ENCODE measurements around the gene JMJD4.
A peak's percentile ranks its signal among the peaks of the same experiment; 100 is the strongest.

JMJD4 gene
- 11.1 to 21.2 (median 20.1) reads per million in 4 donors for total RNA-seq

DNA sequence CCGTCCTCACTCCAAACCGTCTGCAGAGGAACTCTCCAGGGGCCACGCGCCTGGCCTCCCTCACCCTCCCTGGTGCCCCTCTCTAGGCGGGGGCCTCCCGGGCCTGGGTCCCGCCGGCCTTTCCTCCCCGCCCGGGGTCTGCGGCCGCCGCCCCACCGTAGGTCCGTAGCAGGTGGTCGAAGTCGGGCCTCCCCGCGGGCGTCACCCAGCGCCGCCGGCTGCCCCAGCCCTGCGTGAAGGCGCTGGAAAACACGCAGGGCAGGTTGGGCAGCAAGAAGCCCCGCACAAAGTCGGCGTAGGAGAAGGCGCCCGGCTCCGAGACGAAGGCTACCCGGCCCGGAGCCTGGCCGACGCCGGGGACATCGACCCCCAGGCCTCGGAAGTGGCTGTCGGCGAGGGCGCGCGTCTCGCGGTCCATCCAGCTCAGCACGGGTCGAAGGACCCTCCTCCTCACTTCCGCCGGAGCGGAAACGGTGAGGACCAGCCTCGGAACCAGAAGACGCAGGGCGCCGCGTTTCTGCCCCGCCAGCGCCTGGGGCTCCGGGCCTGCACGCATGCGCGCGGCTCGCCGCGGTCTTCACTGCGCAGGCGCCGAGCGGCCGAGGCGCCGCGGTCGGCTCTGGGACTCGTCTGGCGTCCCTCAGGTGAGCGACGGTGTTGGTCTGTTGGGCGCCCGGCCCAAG lies at the start of gene JMJD4, which contains the start of gene SNAP47:
Gene JMJD4 (minus strand): TSS at position 447 of the 683 bp plus-strand sequence. CDS start 29 bp downstream, at position 418.
Gene SNAP47 (plus strand): TSS at position 580 of the 683 bp plus-strand sequence. CDS start 12,302 bp downstream, outside the sequence.
- DNase-seq: peak; percentile 84 to 93 (median 87)

GRCh38 chr1:227782226-227782625 lies 47.1 kb upstream of the JMJD4 start:
- no peak for DNase-seq

DNA sequence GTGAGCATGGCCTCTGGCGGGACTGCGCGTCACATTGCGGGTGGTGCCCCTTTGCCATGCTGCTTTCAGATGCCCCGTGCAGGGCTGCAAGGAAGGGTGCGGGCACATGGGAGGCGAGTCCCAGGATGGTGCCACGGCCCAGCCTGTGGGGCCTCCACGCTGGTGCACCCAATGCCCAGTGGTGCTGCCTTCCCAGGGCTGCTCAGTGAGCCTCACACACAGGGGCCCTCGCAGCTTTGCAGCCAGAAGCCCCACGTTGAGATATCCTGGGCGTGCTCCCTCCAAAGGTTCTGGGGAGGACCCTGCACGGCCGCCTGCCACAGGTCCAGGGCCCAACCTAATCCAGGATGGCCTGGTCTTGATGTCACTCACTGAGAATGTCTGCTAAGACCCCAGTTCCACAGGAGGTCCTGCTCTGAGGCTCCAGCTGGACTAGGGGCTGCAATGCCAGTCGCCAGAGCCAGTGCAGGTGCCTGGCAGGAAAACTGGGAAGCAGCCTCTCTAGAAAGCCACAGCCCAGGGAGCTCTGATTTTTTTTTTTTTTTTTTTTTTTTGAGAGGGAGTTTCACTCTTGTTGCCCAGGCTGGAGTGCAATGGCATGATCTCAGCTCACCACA lies 46.3 kb upstream of the JMJD4 start:
- DNase-seq: peak in 1 of 5 donors; percentile 10

DNA sequence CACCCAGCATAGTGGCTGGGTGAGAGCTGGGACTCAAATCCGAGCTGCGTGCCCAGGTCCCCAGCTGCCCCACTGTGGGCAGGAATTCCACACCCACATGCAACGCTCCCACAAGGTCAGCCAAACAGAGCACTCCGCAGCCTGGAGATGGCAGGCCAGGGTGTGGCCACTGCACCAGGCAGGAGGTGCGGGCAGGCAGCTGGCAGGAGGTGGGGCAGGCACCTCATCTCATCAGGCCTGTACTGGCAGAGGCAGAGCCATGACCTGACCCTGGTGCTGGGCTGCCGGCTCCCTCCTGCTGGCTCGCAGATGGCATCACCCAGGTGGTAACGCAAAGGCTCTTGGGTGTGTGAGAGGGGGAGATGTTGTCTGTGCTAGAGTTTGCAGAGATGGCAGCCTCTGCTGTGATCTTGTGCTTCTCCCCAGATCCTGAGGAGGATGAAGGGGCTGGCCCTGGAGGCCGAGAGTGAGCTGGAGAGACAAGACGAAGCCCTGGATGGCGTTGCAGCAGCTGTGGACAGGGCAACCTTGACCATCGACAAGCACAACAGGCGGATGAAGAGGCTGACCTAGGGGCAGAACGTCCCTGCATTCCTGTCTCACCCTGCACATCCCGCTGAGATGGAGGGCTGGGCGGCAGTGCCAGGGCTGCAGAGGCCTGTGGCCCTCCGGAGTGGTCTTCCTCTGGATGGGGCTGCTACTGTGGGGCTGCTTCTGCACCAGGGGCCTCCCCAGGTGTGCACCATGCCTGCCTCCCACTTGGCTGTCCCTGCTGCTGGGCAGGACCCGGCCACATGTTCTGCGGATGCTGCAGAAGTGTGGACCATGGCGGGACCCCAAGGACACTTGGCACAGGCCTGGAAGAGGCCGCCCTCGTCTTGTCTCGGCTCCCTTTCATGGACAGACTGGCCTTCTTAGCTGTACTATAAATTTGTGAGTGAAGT lies 45.3 kb upstream of the JMJD4 start:
- peak in 1 of 5 donors; percentile 7 for DNase-seq

DNA sequence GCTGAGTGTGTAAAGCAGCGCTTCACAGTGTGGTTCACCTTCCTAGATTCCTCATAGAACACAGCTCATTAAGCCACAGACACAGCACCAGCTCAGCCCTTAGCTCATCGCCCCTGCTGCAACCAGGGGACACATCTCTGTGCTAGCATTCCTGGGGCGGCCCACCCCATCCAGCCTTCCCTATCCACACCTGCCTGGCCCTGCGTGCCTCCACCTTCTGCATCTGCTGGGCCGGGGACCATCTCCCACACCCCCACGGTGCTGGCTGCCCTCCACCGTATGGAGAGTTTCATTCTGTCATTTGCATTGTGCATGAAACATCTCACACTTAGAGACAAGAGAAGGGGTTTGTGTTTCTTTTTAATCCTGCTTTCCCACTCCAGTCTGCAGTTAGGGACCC lies 44.6 kb upstream of the JMJD4 start:
- no peak for DNase-seq

DNA sequence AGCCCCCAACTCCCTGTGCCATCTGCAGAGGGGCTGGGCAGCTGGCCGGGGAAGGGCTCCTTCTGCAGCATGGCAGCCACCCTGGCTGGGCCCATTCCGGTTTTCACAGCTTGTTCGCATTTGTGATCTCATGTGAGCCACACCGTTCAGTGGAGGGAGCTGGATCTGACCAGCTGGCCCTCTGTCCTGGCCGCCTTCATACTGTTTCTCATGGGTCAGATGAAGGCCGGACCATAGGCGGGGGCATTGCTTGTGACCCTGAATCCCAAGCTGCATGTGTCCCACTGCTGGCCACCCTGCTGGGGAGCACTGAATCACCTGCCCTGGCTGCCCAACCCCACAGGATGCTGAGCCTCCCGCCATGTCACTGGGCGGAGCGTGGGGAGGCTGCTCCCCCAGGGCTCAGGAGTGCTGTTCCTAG lies 43.9 kb upstream of the JMJD4 start:
- no peak for DNase-seq

GRCh38 chr1:227778401-227778947 lies 43.4 kb upstream of the JMJD4 start:
- DNase-seq: no peak

- no peak for DNase-seq
These were observed 42.5 kb upstream of the JMJD4 start for GRCh38 chr1:227777646-227778045.

DNA sequence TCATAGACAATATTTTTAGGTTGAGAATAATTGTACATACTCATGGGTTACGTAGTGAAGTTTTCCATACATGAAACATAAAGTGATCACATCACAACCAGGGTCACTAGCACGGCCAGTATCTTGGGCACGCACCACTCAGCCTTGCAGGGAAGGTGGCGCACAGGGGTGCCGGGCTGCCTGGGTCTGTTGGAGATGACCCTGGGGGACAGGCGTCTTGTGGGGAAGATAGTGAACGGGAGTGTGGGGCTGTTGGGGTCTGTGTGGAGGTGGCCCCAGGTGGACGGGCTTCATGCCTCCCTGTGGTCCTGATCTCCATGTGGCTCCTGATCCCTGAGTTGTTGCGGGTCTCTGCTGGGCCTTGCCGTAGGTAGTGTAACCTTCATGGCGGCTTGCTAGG lies 42.1 kb upstream of the JMJD4 start:
- DNase-seq: no peak

GRCh38 chr1:227776331-227776771 lies 41.2 kb upstream of the JMJD4 start:
- no peak for DNase-seq

DNA sequence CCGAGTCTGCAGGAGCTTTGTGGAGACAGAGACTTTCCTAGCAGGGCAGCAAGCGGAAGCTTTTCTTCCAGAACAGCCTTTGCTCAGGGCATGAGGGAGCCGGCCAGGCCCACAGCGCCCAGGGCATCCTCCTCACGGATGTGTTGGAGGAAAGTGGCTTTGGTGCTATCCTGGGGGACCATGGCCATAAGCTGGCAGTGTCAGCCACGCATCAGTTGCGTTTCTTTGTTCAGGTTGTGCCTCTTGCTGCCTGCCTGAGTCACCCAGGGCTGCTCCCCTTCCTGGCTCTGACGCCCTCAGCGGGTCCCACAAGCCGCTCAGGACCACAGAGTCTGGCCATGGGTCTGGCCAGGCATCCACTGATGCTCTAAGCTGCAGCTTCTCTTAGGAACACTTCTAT lies 40.7 kb upstream of the JMJD4 start:
- no peak for DNase-seq

DNA sequence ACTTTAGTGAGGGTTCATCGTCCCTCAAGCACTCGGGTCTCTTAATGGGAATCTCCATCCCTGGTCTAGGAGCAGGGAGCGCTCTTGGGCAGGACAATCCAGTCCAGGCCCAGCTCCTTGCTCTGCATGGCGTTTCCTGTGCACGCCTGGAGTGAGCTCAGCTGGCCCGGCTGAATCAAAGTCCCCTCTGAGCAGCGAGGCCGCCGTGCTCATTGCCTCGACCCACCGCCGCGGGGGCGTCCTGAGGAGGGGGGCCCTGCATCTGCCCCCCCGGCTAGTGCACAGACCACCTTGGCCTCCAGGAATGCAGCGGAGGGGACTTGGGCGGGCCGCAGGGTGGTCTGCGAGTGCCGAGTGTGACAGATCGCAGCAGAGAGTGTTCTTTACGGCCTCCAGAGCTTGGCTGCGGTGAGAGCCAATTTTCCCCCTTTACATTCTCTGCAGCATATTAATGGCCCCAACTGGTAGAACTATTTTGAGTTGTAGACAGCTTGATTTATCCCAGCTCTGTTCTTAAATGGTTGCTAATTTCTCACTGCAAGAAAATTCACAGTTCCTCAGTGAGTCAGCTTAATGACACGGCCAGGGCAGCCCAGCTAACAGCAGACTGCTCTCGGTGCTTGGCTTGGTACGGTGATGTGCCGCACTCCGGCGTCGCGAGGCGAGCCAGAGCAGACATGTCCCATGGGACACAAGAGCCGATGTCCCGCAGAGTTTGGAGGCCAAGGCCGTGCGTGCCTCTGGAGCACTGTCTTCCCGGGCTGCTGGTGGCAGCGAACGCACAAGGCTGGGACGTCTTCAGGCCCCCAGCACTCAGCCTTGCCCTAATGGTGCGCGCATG lies 39.9 kb upstream of the JMJD4 start:
- DNase-seq: no peak

DNA sequence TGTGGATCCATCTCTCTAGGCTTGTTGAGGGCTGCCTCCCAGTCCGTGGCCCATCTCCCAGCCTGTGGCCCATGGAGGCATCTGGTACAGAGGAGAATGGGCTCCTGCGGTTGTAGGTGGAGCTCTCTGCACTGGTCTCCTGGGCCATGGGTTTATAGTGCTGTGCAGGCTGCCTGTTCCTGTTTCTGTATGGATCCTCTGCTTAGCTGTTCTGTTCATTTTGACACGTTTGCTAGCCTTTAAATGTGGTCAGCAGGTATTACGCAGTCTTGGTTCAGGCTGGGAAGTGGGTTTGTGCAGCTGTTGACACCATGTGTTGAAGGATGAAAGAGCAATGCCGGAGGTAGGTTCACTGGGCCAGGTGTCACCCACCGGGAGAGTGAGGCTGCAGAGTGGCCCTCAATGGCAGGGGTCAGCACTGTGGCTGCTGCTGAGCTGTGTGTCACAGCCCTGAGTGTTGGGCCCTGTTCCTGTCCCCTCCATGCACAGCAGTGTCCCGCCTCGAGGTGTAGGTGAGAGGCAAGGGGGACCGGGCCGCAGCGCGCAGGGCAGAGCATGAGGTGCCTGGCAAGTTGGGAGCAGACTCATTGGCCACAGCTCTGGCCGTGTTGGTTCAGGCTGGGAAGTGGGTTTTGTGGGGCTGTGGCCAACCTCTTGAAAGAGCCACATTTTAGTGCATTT lies 39.1 kb upstream of the JMJD4 start:
- peak in 1 of 5 donors; percentile 64 for DNase-seq

GRCh38 chr1:227773558-227773957 lies 38.5 kb upstream of the JMJD4 start:
- no peak for DNase-seq

DNA sequence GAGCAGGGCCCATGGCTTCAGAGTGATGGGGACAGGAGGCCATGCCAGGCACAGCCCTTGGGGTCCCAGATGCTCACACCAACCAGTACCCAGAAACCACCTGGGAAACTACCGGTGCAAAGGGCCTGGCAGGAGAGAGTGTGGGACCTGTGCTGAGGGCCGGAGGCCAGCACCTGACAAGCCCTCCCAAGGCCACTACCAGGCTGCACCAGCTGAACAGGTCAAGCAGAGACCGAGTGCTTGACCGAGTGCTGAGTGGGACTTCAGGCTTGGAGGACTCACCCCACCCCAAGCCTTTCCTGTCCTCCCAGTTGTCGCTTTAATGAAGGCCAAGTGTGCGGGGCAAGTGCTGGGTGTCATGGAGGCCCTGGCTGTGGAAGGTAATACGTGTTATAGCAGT lies 36.7 kb upstream of the JMJD4 start:
- DNase-seq: no peak

GRCh38 chr1:227771326-227771725 lies 36.2 kb upstream of the JMJD4 start:
- no peak for DNase-seq

DNA sequence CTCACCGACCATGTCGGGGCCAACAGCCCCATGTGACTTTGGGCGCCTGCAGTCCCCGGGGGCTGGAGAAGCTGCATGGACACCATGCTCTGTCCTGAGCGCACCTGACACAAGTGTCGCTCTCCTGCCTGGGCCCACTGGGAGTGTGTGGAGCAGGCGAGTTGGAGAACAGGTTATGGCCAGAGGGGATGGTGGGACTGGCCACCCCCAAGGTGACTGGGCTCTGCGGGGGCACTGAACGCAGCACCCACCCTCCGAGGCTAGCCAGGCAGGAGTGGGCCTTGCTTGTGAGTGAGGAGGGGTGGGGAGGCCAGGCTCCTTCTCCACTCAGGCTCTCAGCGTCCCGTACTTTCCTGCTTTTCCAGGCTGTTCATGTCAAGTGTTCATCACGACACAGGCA lies 35.7 kb upstream of the JMJD4 start:
- DNase-seq: no peak

DNA sequence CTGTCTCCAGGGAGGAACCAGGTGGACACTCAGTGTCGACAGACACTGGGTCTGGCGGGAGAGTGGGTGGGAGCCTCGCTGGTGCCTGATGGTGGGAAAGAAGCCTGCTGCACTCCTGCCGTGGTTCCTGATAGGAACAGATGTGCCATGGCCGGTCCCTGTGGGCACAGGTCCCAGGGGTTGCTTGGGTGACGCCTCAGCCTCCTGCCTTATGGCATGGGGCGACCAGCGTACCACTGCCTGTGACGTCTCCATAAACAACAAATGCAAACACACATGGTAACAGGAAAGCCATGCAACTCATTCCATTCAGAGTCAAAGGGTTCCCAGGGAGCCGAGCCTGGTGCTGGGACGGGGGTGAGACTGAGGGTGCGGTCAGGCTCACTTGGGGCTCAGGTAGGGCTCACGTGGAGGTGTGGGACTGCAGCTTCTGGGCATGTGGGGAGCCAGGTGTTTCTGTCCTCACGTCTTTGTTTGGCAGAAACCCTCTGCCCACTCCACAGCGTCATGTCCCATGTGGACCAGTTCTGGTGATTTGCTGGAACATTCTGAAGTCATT lies 34.9 kb upstream of the JMJD4 start:
- no peak for DNase-seq

- no peak for DNase-seq
These were observed 34.2 kb upstream of the JMJD4 start for GRCh38 chr1:227769047-227769935.

DNA sequence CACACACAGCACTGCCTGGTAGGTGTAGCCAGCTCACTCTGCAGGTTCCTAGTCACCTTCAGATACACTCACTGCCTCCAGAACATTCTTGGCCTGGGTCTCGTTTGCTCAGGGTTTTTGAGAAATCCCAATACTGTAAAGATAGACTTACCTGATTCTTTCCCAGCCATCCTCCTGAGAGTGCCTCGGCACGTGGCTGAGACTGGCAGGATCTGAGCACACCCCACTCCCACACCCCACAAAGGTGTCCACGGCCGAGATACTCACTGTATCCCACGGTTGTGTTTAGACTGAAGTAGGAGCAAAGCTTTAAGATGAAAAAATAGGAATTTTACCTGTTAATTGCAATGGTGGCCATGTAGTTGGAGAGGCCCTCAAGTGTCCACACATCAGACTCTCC lies 33.5 kb upstream of the JMJD4 start:
- DNase-seq: no peak
